Left ventricle myocardium inferior (tissue), 1 donor: Measurements from ENCODE around the gene SLC17A5. TPM values are rescaled to one million over a fixed set of nuclear protein-coding genes. Genes with fewer than 3 reads are reported as not detected.
A peak's percentile ranks its signal among the peaks of the same experiment; 100 is the strongest.

Experiments used
- DNase-seq: peaks from one replicate; pipeline ENCODE4 v3.0.0-alpha.2; 2020
- H3K27ac ChIP-seq: fragments of 200-600 bp; replicated peaks from 2 replicates; pipeline ENCODE4 v1.8.0; 2021
- H3K27me3 ChIP-seq: fragments of 200-600 bp; 2 replicates; pipeline ENCODE4 v1.8.0; 2021; ENCODE audit warnings: low read depth
- H3K36me3 ChIP-seq: fragments of 200-600 bp; 2 replicates; pipeline ENCODE4 v1.8.0; 2021
- H3K4me1 ChIP-seq: fragments of 200-600 bp; 2 replicates; pipeline ENCODE4 v1.8.0; 2021
- H3K4me3 ChIP-seq: fragments of 200-600 bp; 2 replicates; pipeline ENCODE4 v1.8.0; 2021; ENCODE audit warnings: mild to moderate bottlenecking, moderate library complexity
- H3K9me3 ChIP-seq: fragments of 200-600 bp; replicated peaks from 2 replicates; pipeline ENCODE4 v1.8.0; 2021
- CTCF ChIP-seq: fragments of 200-600 bp; IDR thresholded peaks from 2 replicates; pipeline ENCODE4 v1.8.0; 2021; ENCODE audit warnings: antibody characterized with exemption, mild to moderate bottlenecking, borderline replicate concordance
- intact Hi-C: fragments of 100-400 bp; cut with micrococcal nuclease; formaldehyde crosslinking; loops from one replicate; pipeline ENCODE4 v1.11.0; 2022
- long read RNA-seq: library from polyadenylated mRNA; unstranded; transcript quantifications from one replicate; pipeline ENCODE4 v2.0.0, GENCODE V29; 2021
- total RNA-seq: library from RNA; stranded (reverse); fragmentation: NEBNext Ultra II Directional; extraction: Animal tissue kit (Norgen Biotek cat#: 25700); gene quantifications from one replicate; pipeline ENCODE4 v1.2.1, GENCODE V29; 2021
- donor health status: DM: no; HTN: yes; CAD: no; lungs with severe emphysema.

SLC17A5 gene
- 5.3 TPM for total RNA-seq
- long read RNA-seq, transcript SLC17A5-201 (11 exons, 3,455 nt) = major isoform, 13 of 20 reads
- long read RNA-seq, partial matches to known transcripts = 2 of 20 reads
- long read RNA-seq, other reads (novel, unspliced or antisense) = 5 of 20 reads

GRCh38 chr6:73653571-73654424 lies at the start of gene SLC17A5:
TSS of gene SLC17A5 (minus strand) at chr6:73653992. CDS start at chr6:73653886, 106 bp downstream.
- H3K4me3 ChIP-seq = peak within 1 kb of the TSS; percentile 100
- peak within 1 kb of the TSS; percentile 99 for H3K27ac ChIP-seq
- H3K36me3 ChIP-seq = peaks cover 11% of the 10 kb centered on the region
- intact Hi-C loops = no loop called here
- DNase-seq = peak; percentile 95
- no peaks in the 10 kb centered on the region for H3K9me3 ChIP-seq
- TF ChIP-seq CTCF = no peak
- H3K4me1 ChIP-seq = peaks cover 33% of the 10 kb centered on the region
- no peaks in the 10 kb centered on the region for H3K27me3 ChIP-seq

GRCh38 chr6:73703466-73703865 lies 49.7 kb upstream of the SLC17A5 start:
- no peak for TF ChIP-seq CTCF
- no peaks in the 10 kb centered on the region for H3K27me3 ChIP-seq
- peaks cover 14% of the 10 kb centered on the region for H3K36me3 ChIP-seq
- H3K27ac ChIP-seq = no peak overlapping the region
- no peak overlapping the region for H3K4me3 ChIP-seq
- peaks cover 39% of the 10 kb centered on the region for H3K4me1 ChIP-seq
- DNase-seq = no peak
- H3K9me3 ChIP-seq = no peaks in the 10 kb centered on the region
- intact Hi-C loops = no loop called here

- Histone ChIP-seq H3K36me3 (peaks cover 16% of the 10 kb centered on the region), H3K9me3 (no peaks in the 10 kb centered on the region), H3K27ac (no peak overlapping the region), H3K4me1 (peaks cover 41% of the 10 kb centered on the region), H3K27me3 (no peaks in the 10 kb centered on the region), H3K4me3 (no peak overlapping the region)
- intact Hi-C loops = no loop called here
- no peak for DNase-seq
- no peak for TF ChIP-seq CTCF
These were observed 48.7 kb upstream of the SLC17A5 start for GRCh38 chr6:73702444-73702843.

- Histone ChIP-seq H3K27ac (peak overlapping the region; percentile 35), H3K4me1 (peaks cover 62% of the 10 kb centered on the region), H3K9me3 (no peaks in the 10 kb centered on the region), H3K27me3 (no peaks in the 10 kb centered on the region), H3K36me3 (peaks cover 16% of the 10 kb centered on the region), H3K4me3 (no peak overlapping the region)
- no peak for DNase-seq
- no peak for TF ChIP-seq CTCF
- intact Hi-C loops = no loop called here
These were observed 46.1 kb upstream of the SLC17A5 start for GRCh38 chr6:73699676-73700459.

GRCh38 chr6:73696966-73697655 lies 43.3 kb upstream of the SLC17A5 start:
- Histone ChIP-seq H3K9me3 (no peaks in the 10 kb centered on the region), H3K27ac (peak overlapping the region; percentile 86), H3K27me3 (no peaks in the 10 kb centered on the region), H3K36me3 (peaks cover 16% of the 10 kb centered on the region), H3K4me1 (peaks cover 47% of the 10 kb centered on the region), H3K4me3 (peak overlapping the region; percentile 84)
- no peak for TF ChIP-seq CTCF
- intact Hi-C loops = no loop called here
- no peak for DNase-seq
